DLD1 (cell line): ENCODE measurements around the gene OR51E1.

Source experiments
- in situ Hi-C: cut with HindIII; loops from 2 replicates; pipeline ENCODE4 v1.10.0; 2017; ENCODE audit warnings: low sequenced_read_pairs

Gene OR51E1

DNA sequence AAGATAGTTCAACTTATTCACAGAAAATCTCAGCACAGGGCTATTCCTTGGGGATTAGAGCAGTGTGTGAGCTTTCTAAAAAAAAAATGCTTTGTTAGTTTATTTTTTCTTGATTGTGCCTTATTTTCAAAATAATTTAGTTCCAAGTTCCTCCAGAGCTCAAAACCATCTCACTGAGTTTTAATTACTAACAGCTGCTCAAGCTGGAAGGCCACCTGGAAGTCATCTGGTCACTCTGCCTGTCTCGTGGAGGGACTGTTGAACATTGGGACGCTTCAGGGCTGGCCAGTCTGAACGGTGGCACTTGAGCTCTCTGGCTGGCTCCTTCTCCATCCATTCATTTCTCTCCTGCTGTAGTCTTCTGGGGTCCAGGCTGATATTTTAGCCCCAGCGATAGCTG, 4.0 kb downstream of the OR51E1 start:
- in situ Hi-C loops, result no loop called here

DNA sequence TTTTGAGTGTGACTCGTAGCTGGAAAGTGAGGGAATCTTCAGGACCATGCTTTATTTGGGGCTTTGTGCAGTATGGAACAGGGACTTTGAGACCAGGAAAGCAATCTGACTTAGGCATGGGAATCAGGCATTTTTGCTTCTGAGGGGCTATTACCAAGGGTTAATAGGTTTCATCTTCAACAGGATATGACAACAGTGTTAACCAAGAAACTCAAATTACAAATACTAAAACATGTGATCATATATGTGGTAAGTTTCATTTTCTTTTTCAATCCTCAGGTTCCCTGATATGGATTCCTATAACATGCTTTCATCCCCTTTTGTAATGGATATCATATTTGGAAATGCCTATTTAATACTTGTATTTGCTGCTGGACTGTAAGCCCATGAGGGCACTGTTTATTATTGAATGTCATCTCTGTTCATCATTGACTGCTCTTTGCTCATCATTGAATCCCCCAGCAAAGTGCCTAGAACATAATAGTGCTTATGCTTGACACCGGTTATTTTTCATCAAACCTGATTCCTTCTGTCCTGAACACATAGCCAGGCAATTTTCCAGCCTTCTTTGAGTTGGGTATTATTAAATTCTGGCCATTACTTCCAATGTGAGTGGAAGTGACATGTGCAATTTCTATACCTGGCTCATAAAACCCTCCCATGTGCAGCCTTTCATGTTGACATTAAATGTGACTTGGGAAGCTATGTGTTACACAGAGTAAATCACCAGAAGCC, 11.0 kb downstream of the OR51E1 start:
- in situ Hi-C loops, result no loop called here

GRCh38 chr11:4658629-4659445, 15.1 kb downstream of the OR51E1 start:
- in situ Hi-C loops, result no loop called here

DNA sequence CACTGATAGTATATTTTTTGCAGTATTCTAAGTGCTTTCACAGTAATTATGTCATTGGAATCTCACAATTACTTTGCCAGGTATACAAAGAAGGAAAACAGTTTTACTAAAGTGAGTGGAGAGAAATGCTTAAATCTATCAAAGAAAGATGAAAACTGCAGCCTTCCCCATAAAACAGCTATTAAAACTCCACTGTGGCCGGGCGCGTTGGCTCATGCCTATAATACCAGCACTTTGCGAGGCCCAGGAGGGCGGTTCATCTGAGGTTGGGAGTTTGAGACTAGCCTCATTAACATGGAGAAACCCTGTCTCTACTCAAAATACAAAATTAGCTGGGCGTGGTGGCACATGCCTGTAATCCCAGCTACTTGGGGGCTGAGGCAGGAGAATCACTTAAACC, 19.1 kb downstream of the OR51E1 start:
- in situ Hi-C loops, result no loop called here

- in situ Hi-C loops, result no loop called here
Observed at GRCh38 chr11:4664183-4664582, 20.4 kb downstream of the OR51E1 start.

- in situ Hi-C loops, result no loop called here
Observed at GRCh38 chr11:4664786-4665185, 21.0 kb downstream of the OR51E1 start.

- in situ Hi-C loops, result no loop called here
Observed at GRCh38 chr11:4665424-4665823, 21.6 kb downstream of the OR51E1 start.

GRCh38 chr11:4671741-4672140, 28.0 kb downstream of the OR51E1 start:
- in situ Hi-C loops, result no loop called here

DNA sequence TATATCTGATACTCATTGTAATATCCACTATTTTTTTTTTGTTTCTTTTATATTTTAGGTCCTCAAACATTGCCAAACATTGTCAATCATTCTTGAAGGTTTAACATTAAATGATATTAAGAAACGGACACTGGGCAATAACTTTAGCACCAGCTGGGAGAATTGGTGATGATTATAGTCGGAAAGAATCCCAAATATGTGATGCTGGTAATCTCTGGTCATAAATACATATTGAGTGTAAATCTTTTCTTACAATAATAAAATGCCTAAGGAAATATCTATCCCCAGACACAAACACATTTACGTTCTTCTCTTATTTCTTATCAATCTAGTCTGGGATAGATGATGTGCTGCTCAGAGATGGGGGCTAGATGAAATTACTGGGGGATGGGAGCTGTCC, 28.7 kb downstream of the OR51E1 start:
- in situ Hi-C loops, result no loop called here

GRCh38 chr11:4673781-4674180, 30.0 kb downstream of the OR51E1 start:
- in situ Hi-C loops, result no loop called here

GRCh38 chr11:4677948-4678347, 34.2 kb downstream of the OR51E1 start:
- in situ Hi-C loops, result no loop called here

GRCh38 chr11:4680341-4680740, 36.6 kb downstream of the OR51E1 start:
- in situ Hi-C loops, result no loop called here

GRCh38 chr11:4682623-4683419, 39.0 kb downstream of the OR51E1 start:
- in situ Hi-C loops, result no loop called here

GRCh38 chr11:4684631-4685285, 41.0 kb downstream of the OR51E1 start:
- in situ Hi-C loops, result no loop called here

- in situ Hi-C loops, result no loop called here
Observed at GRCh38 chr11:4695442-4695841, 51.7 kb downstream of the OR51E1 start.

- in situ Hi-C loops, result no loop called here
Observed at GRCh38 chr11:4697585-4697984, 53.8 kb downstream of the OR51E1 start, which contains the start of gene OR51E2. Gene OR51E2 (minus strand): TSS chr11:4697853. CDS start chr11:4682711, 15,142 bp downstream.

DNA sequence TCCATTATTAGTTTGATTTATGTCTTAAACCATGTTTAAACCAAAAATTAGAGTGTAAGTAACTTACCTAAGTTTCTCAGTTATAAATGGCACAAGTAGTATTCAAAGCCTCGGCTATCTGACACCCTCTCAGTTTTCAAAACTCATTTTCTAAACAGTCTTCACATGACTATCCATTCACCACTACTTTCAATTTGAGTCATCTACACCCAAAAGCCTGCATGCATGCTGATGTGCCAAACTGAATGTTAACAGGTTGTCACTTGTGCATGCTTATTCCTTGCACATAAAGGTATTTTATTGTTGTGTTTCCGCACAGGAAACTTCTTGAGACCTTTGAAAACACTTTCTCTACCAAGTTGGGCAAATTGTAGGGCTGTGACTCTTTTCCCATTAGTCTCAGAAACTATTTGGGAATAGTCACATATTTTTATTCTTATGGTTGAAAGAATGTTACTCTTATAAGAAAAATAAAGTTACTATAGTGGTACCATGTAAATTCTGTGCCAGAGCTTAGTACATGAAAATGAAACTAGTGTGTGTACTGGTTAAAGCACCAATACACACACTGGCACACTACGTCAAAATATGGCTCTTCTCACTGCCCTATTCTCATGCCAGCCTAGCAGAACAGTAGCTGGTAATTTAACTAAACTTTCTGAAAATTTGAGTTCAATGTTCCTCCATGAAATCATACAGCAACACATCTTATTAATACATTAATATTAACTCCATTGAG, 56.1 kb downstream of the OR51E1 start:
- in situ Hi-C loops, result no loop called here

DNA sequence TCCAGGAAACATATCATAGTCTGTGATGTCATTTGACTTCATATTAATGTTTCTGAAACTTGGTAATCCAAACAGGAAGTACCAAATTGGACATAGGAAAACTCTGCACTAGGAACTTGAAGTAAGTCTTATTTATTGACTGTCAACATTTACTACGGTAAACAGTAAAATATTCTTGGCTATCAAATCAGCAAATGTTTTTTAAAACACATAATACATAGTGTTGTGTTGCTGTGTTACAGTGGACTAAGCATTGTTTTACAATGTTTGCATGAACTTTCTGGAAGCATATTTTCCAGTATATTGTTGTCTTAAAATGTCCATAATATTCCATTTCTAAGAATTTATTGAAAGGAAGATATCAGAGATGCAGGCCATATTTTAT, 56.6 kb downstream of the OR51E1 start:
- in situ Hi-C loops, result no loop called here

- in situ Hi-C loops, result no loop called here
Observed at GRCh38 chr11:4704054-4704789, 60.4 kb downstream of the OR51E1 start, which contains the start of gene MMP26. Gene MMP26 (plus strand): TSS chr11:4704784.
